Panc1 (cell line): ENCODE data around the gene CD276. TPM values are rescaled to one million over a fixed set of nuclear protein-coding genes. Genes with fewer than 3 reads are reported as not detected.
A peak's percentile ranks its signal among the peaks of the same experiment; 100 is the strongest.

Experiments
- ATAC-seq: fragments of 200-7000 bp; cut with Tn5 transposase; 2 replicates; pipeline ENCODE4 v1.9.1; 2020; ENCODE audit warnings: mild to moderate bottlenecking, moderate library complexity
- BruUV-seq: library from RNA; stranded (reverse); fragments of 400-500 nt; replicated peaks from 2 replicates; lab custom pipeline; 2021; lab: Mats Ljungman, UMichigan
- CTCF ChIA-PET: fragments of 300-600 bp; sonication (Branson Sonifier 250); formaldehyde crosslinking; loops from one replicate; lab custom pipeline; 2022; ENCODE audit warnings: antibody characterized with exemption; lab: Charles Lee
- POLR2A ChIA-PET: fragments of 300-600 bp; sonication (Branson Sonifier 250); formaldehyde crosslinking; loops from one replicate; lab custom pipeline; 2022; ENCODE audit warnings: antibody characterized with exemption; lab: Charles Lee
- DNase-seq: peaks from one replicate; pipeline ENCODE4 v3.0.0-alpha.2; 2010; ENCODE audit warnings: low read depth, low spot score
- H3K27ac ChIP-seq: 2 replicates; pipeline ENCODE4 v1.5.1; 2011; ENCODE audit warnings: mild to moderate bottlenecking, low read length, inconsistent platforms
- H3K27me3 ChIP-seq: fragments of 200-500 bp; sonication (Bioruptor generic); 2 replicates; pipeline ENCODE4 v1.6.0; 2014; ENCODE audit warnings: low read length, inconsistent platforms; ENCODE audit not compliant: control insufficient read depth, insufficient read depth
- H3K36me3 ChIP-seq: fragments of 200-500 bp; sonication (Bioruptor generic); 2 replicates; pipeline ENCODE4 v1.5.1; 2014; ENCODE audit warnings: inconsistent platforms, mild to moderate bottlenecking, low read length, moderate library complexity; ENCODE audit not compliant: control insufficient read depth, insufficient read depth
- H3K4me1 ChIP-seq: 2 replicates; pipeline ENCODE4 v1.5.1; 2011; ENCODE audit warnings: inconsistent platforms, mild to moderate bottlenecking, low read length, moderate library complexity; ENCODE audit not compliant: control insufficient read depth, insufficient read depth
- H3K4me3 ChIP-seq, 2 experiments: 2 replicates each; pipeline ENCODE4 v1.5.1; 2011 to 2012; ENCODE audit warnings: low read depth in 2 of 2, low read length in 2 of 2, mild to moderate bottlenecking in 2 of 2, inconsistent platforms in 1 of 2, moderate library complexity in 1 of 2
- H3K9me3 ChIP-seq: fragments of 200-500 bp; sonication (Bioruptor generic); 2 replicates; pipeline ENCODE4 v1.5.1; 2014; ENCODE audit warnings: low read depth, mild to moderate bottlenecking, inconsistent platforms, low read length, moderate library complexity; ENCODE audit not compliant: control insufficient read depth, insufficient read depth
- CTCF ChIP-seq: fragments of 450-650 bp; IDR thresholded peaks from 2 replicates; pipeline ENCODE4 v1.5.1; 2017; ENCODE audit warnings: mild to moderate bottlenecking
- POLR2AphosphoS5 ChIP-seq: IDR thresholded peaks from 2 replicates; pipeline ENCODE4 v1.6.1; 2012; ENCODE audit warnings: mild to moderate bottlenecking, low read depth, low read length, moderate library complexity
- REST ChIP-seq, 2 experiments: IDR thresholded peaks; 2 replicates each; pipeline ENCODE4 v1.6.1; 2011 to 2012; ENCODE audit warnings: low read depth in 2 of 2, control low read depth in 1 of 2, low read length in 1 of 2, mild to moderate bottlenecking in 1 of 2, moderate library complexity in 1 of 2; ENCODE audit not compliant: insufficient read depth in 1 of 2
- SIN3A ChIP-seq: IDR thresholded peaks from 2 replicates; pipeline ENCODE4 v1.6.1; 2012; ENCODE audit warnings: low read depth, mild to moderate bottlenecking, low read length, moderate library complexity, borderline replicate concordance; ENCODE audit not compliant: insufficient read depth
- TCF7L2 ChIP-seq: IDR thresholded peaks from 2 replicates; pipeline ENCODE4 v1.6.1; 2011; ENCODE audit warnings: mild to moderate bottlenecking, low read depth, low read length, inconsistent platforms
- in situ Hi-C: cut with HindIII; loops from 2 replicates; pipeline ENCODE4 v1.10.0; 2016; ENCODE audit warnings: low sequenced_read_pairs, low pct_unique_long_range_greater_than_20kb
- intact Hi-C: fragments of 100-400 bp; cut with micrococcal nuclease; formaldehyde crosslinking; loops from one replicate; pipeline ENCODE4 v1.10.0; 2022; ENCODE audit not compliant: unreplicated experiment
- total RNA-seq: library from RNA; stranded (reverse); gene quantifications from one replicate; pipeline ENCODE4 v1.2.1, GENCODE V29; 2021; ENCODE audit not compliant: unreplicated experiment

Gene CD276
- total RNA-seq, 1 experiment from 2014 or later = 99.1 TPM

- ChIA-PET POLR2A (no interaction called here), CTCF (interaction anchor here (0.7 to 0.9 kb wide), 5 partner anchors 17 to 403 kb away, joined by 3 to 7 read pairs (median 3); no protein-coding TSS in a partner anchor)
- Histone ChIP-seq H3K27ac (peak overlapping the region; percentile 90), H3K4me1 (peaks cover 19% of the 10 kb centered on the region), H3K9me3 (no peaks in the 10 kb centered on the region), H3K4me3 (peak overlapping the region; percentile 83 to 87), H3K27me3 (no peaks in the 10 kb centered on the region), H3K36me3 (no peaks in the 10 kb centered on the region)
- no peak for DNase-seq
- intact Hi-C loops (no loop called here), in situ Hi-C loops (no loop called here)
- no peak for ATAC-seq
- TF ChIP-seq CTCF = peak; percentile 79
- no peak for TF ChIP-seq REST (IDR thresholded peaks at IDR 0.05; ENCODE audit: insufficient read depth in 1 of 2, low read depth in 2 of 2, low read length in 1 of 2)
- BruUV-seq = no TSS peak
These were observed 866 bp upstream of the CD276 start for GRCh38 chr15:73683257-73683776.

GRCh38 chr15:73684581-73685455, 635 bp downstream of the CD276 start:
- DNase-seq = no peak
- H3K9me3 ChIP-seq = no peaks in the 10 kb centered on the region
- in situ Hi-C loops = no loop called here
- peak overlapping the region; percentile 54 for H3K27ac ChIP-seq
- TF ChIP-seq SIN3A (no peak), CTCF (no peak), TCF7L2 (no peak), POLR2AphosphoS5 (no peak), REST (IDR thresholded peaks at IDR 0.05; ENCODE audit: insufficient read depth in 1 of 2, low read depth in 2 of 2, low read length in 1 of 2) (no peak)
- H3K4me1 ChIP-seq = peaks cover 19% of the 10 kb centered on the region
- ChIA-PET POLR2A (interaction anchor here (0.5 kb wide), 1 partner anchor 97 kb away, joined by 4 read pairs; no protein-coding TSS in a partner anchor), CTCF (interaction anchor here (0.5 to 1.0 kb wide), 4 partner anchors 15 to 331 kb away, joined by 3 to 8 read pairs (median 4); no protein-coding TSS in a partner anchor)
- BruUV-seq = no TSS peak
- peak overlapping the region; percentile 78 to 87 for H3K4me3 ChIP-seq
- H3K36me3 ChIP-seq = no peaks in the 10 kb centered on the region
- intact Hi-C loops = no loop called here
- ATAC-seq = peak; percentile 19
- H3K27me3 ChIP-seq = no peaks in the 10 kb centered on the region
